HG03025 (cell line): ENCODE data around the gene IL10RA.

Experiments used
- ATAC-seq: cut with Tn5 transposase; IDR thresholded peaks from one replicate; pipeline ENCODE4 v1.9.1; 2021; ENCODE audit warnings: mild to moderate bottlenecking, moderate library complexity; ENCODE audit not compliant: unreplicated experiment, low FRiP score

Gene IL10RA

DNA sequence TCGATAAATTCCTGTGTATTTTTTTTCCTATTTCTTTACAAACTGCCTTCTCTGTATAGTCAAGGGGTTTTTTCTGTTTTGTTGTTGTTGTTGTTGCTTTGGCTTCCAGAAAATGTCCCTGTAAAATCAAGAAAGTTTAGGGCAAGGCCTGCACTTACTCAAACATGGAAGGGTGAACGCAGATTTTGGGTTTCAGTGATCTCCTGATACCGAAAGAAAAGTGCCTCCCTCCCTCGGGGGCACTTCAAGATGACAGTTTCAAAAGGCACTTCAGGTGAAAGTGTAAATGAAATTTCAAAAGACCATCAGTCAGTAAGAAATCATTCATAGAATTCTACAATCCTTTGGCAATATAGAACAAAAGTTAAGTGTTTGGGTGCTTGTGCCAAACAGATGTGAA, 47.2 kb downstream of the IL10RA start:
- ATAC-seq = no peak

DNA sequence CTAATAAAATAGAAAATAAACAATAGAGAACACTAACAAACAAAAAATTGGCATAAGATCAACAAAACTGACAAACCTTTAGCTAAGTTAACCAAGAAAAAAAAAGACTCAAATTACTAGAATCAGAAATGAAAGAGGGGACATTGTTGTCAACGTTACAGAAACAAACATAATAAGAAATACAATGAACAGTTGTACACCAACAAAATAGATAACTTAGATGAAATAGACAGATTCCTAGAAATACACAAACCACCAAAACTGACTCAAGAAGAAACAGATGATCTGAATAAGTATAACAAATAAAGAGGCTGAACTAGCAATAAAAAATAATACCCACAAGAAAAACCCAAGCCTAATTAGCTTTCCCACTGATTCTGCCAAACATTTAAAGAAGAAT, 55.9 kb downstream of the IL10RA start:
- no peak for ATAC-seq

DNA sequence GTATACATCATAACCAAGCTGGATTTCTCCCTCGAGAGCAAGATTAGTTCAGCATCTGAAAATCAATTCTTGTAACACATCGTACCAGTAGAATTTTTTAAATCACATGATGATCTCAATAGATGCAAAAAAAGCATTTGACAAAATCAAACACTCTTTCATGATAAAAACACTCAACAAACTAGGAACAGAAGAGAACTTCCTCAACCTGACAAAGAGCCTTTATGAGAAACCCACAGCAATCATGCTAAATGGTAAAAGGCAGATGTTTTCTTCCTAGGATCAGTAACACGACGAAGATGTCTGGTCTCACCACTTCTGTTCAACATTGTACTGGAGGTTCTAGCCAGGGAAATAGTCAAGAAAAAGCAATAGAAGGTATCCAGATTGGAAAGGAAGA, 56.6 kb downstream of the IL10RA start:
- ATAC-seq = no peak

DNA sequence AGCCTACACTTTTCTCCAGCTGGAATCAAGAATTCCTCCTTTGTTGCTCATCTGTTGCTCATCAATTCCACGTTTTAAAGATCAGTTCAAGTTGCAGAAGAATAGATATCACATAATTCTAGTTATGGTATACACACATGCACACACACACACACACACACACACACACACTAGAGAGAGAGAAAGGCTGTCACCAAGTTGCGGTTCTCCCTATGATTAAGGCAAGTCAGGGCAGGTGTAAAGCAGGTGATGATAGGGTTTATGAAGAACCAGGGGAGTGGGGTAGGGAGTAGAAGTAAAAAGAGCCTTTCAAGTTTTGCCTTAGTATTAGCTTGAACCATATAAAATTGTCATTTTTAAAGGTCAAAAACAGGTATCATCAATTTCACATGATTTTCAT, 59.0 kb downstream of the IL10RA start:
- no peak for ATAC-seq

DNA sequence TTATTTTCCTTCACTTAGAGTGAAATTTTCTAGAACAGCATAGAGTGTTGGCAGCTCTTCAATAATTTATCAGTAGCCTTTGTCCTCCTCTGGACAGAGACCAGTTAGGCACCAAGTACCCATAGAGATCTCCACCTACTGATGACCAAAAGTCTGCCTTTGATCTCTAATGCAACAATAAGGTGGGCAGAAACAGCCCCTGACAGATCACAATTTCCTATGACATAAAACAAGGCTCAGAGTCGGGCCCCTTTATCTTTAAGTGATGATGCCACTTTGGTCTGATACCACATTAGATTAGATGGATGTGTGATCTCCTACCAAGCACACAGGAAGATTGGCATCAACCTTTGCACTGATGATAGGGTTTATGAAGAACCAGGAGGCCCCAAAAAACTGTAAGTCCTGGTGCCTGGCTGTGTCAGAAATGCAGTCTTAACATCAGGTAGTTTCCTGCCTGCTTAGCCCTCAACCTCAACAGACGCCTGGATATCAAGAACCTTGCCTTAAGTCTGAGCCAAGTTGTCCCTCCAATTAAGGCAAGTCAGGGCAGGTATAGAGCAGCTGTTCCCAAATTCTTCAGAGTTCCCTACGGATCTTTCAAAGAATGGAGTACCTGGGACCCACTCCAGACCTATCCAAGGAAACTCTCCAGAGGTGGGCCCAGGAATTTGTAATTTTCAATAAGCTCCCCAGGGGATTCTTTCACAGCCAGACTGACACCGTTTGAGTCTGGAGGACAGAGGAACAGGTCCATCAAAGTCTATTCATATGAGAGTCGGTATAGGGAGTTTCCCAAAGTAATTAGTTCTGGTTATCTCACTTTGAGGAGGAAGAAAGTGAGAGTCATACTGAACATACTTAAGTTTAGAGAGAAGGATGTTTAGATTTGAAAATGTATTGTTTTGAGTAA, 60.1 kb downstream of the IL10RA start:
- ATAC-seq = no peak

DNA sequence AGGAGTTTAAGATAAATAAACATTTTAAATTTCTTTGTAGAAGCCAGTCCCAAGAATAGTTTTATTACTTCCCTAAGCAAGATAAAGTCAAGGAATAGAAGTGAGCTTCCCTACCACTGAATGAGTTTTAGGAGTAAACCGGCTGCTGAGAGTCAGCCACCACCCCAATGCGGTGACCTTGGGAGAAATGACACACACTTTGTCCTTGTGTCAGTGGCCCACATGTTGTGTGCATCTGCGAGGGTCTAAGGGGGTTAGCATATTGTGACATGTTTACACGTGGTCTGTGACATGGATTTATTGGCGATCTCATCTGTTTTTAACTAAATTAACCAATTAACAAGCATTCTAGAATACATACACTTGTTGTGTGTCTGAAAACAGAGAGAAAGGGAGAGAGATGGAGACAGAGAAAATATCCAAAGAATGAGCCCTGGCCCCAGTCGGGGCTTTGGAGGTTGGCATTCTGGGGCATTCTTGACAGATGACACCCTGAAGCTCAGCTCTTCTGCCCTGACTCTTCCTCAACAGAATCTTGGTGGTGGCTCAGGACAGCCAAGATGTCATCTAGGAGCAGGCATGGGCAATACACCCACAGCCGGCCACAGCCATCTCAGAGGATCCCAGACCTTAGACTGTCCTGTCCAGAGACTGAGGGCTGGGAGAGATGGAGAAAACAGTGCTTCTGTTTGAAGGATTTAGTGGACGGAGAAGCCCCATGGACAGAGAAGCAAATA, 60.9 kb downstream of the IL10RA start:
- no peak for ATAC-seq

DNA sequence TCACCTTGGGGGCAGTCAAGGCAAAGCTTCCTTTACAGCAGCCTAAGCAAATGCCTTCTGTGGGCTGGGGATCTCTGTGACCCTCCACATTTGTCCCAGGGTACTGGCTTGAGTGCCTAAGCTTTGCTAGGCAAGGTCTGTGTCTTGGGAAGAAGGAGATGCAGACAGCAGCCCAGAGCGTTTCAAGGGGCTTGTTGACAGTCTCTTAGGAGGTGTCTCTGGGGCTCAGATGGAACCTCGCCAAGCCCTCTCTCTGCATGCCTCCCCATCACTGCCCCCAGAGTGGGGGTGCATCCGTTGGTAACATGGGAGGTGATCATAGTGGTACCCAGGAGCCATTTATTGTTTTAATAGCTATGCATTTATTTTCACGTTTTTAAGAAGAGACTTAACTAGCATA, 61.6 kb downstream of the IL10RA start:
- ATAC-seq = no peak

DNA sequence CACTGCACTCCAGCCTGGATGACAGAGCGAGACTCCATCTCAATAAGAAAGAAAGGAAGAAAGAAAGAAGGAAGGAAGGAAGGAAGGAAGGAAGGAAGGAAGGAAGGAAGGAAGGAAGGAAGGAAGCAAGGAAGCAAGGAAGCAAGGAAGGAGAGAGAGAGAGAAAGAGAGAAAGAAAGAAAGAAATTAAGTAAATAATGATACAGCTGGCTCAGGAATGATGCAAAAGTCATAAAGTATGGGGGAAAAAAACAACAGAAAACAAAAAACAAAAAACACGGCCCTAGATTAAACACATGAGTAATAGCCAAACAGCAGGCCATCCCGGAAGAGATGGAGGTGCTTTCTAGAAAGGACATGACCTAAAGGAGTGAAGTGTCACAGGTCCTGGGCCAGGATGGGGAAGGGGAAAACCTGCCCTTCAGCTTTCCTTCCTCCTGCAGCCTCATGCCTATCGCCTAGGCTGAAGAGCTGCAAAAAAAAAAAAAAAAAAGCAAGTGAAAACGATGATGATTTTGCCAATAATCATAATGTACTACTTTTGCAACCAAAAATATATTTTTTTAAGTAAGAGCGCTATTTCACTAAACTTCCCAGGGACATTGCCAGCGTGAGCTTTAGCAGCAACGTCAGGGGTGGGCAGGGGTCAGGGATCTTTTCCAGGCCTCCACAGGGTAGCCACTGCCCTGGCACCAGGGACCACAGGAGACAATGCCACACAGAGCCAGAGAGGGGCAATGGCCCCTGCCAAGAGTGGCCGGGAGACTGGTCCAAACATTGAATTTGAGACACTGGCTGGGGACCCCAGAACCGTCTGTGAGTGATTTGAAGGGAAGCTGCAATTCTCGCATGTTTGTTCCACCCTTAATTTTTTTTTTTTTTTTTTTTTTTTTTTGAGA, 62.5 kb downstream of the IL10RA start:
- ATAC-seq = no peak

DNA sequence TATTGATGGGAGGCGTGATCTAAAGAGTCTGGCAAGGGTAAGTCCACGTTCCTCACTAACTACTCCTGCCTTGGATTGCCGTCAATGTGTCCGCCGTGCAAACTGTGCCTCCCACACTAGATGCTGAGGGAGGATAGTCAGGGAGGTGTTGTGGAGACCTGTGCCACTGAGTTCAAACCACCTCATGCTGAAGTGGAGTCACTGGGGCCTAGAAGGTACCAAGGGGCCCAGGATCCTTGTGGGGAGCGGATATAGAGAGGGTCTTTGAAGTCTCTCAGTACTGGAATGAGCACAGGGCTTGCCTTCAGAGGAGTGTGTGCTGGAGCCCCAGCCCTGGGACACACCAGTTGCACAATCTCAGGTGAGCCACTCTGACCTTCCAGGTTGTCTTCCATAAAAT, 63.6 kb downstream of the IL10RA start:
- ATAC-seq = no peak

DNA sequence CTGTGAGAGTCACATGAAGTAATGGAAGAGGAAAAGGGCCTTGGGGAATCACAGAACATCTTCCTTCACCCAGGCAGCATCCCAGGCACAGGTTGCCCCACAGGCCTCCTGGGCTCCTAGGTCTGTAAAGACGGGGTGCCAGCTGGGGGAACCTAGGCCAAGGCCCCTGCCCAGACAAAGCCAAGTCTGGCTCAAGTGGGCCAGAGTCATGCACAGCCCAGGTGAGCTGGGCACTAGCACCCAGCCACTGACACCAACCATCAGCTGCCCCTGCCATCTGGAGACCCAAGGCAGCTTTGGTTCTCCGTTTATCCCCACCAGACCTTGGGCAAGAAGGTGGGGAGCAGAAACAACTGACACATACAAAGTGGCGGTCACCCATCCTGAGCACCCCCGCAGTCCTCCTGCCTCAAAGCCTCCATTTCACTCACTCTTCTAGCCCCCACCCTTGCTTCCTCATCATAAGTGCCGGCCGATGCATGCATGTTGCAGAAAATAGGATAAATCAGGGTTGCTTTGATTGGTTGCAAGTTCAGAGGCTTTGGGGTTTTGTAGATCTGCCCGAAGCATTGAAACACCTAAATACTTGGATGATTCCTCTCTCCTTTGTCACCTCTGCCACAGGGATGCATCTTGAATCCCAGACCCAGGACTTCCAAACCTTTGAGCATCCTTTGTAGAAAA, 64.2 kb downstream of the IL10RA start:
- no peak for ATAC-seq
